UCSD-AML1 (cell line): ENCODE results near the gene FERMT3.
"Not testable (repeated sequence)": the region's sequence is repeated elsewhere in the genome, so short reads cannot be mapped to it uniquely, and the experiment has no call there.

ENCODE experiments used
- DNase-seq: peaks from one replicate; lab custom pipeline; 2025; ENCODE audit not compliant: unreplicated experiment; lab: John Stamatoyannopoulos, UW

FERMT3 gene

GRCh38 chr11:64233913-64234586 lies 27.5 kb downstream of the FERMT3 start, which contains the start of gene VEGFB:
Gene VEGFB, plus strand, starts transcription at chr11:64234584. Its CDS starts 250 bp downstream, at chr11:64234834.
- peak; percentile 30 for DNase-seq

DNA sequence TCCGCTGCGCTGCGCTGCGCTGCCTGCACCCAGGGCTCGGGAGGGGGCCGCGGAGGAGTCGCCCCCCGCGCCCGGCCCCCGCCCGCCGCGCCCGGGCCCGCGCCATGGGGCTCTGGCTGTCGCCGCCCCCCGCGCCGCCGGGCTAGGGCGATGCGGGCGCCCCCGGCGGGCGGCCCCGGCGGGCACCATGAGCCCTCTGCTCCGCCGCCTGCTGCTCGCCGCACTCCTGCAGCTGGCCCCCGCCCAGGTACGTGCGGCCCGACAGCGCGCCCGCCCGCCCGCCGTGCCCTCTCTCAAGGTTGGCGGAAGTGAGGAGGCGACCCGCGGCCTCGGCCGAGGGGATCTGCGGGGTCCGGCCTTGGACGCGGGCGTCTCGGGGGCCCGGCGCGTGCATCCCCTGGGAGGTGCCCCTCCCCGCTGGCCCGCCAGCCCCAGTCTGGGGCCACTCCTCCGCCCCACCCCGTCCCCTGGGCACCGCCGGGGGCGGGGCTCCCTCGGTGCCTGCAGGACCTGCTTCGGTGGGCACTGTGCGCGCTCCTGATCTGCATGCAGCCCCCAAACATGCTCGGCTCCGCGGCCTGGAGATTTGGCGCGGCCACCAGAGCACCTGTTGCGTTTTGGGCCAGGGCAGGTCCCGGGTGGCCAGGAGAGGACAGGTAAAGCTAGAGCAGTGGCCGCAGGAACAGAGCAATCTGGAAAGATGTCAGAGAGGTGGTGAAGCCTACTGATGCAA lies 28.3 kb downstream of the FERMT3 start:
- peak; percentile 60 for DNase-seq

GRCh38 chr11:64235437-64236161 lies 29.1 kb downstream of the FERMT3 start:
- no peak for DNase-seq

DNA sequence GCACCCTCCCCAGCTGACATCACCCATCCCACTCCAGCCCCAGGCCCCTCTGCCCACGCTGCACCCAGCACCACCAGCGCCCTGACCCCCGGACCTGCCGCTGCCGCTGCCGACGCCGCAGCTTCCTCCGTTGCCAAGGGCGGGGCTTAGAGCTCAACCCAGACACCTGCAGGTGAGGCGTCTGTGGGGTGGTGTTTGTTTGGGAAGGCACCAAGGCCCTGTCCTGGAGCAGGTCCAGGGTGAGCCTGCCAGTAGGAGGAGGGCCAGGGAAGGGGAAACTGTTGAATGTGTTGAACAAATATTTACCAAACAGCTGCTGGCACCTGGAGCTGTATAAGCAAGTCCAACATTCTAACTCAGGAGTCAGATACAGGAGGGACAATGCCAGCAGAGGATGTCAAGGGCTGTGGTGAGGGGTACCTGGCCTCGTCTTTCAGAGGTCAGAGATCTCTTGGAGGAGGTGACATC lies 31.0 kb downstream of the FERMT3 start:
- no peak for DNase-seq

DNA sequence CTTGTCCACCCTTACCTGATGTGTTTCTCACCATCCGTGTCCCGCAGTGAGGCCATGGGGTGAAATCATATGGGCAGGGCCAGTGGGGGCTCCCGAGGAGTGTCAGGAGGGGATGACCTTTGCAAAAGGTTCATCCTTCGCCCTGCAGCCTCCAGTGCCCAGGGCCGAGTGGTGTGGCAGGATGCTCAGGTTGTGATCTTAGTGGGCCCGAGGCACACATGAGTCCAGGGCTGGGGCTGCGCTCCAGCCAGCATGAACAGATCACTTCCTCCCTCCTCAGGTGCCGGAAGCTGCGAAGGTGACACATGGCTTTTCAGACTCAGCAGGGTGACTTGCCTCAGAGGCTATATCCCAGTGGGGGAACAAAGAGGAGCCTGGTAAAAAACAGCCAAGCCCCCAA lies 31.6 kb downstream of the FERMT3 start:
- no peak for DNase-seq

GRCh38 chr11:64238999-64239398 lies 32.5 kb downstream of the FERMT3 start:
- DNase-seq = no peak

GRCh38 chr11:64239662-64240434 lies 33.3 kb downstream of the FERMT3 start:
- DNase-seq = peak; percentile 43

- peak; percentile 98 for DNase-seq
Observed at GRCh38 chr11:64240435-64241240, 34.1 kb downstream of the FERMT3 start, which contains the start of gene FKBP2. Gene FKBP2, plus strand, starts transcription at chr11:64241095. Its CDS starts 1,293 bp downstream, at chr11:64242388.

- DNase-seq = peak; percentile 100
Observed at GRCh38 chr11:64241241-64241490, 34.6 kb downstream of the FERMT3 start.

- peak; percentile 59 for DNase-seq
Observed at GRCh38 chr11:64241491-64242374, 35.2 kb downstream of the FERMT3 start.

DNA sequence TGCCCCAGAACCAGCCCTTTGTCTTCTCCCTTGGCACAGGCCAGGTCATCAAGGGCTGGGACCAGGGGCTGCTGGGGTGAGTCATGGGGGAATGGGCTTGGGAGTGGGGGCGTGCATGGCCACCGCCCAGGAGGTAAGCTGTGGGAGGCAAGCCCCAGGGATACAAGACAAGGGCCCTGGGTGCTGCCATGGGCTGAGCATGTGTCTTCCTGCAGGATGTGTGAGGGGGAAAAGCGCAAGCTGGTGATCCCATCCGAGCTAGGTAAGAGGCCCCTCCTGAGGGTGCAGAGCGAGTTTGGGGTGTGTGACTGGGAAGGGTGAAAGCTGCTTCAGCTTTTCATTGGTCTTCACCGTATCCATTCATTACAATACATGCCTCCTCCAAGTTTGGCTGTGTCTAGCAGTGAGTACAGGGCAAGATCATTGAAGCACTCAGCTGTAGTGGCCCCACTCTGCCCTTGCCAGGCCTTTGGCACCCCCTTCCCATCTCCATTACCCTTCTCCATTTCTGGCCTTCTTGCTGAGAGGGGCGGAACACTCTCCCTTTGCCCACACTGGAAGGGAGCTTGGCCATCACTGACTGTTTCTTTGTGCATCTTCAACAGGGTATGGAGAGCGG lies 36.8 kb downstream of the FERMT3 start:
- no peak for DNase-seq

- DNase-seq = no peak
Observed at GRCh38 chr11:64244107-64244506, 37.6 kb downstream of the FERMT3 start.

DNA sequence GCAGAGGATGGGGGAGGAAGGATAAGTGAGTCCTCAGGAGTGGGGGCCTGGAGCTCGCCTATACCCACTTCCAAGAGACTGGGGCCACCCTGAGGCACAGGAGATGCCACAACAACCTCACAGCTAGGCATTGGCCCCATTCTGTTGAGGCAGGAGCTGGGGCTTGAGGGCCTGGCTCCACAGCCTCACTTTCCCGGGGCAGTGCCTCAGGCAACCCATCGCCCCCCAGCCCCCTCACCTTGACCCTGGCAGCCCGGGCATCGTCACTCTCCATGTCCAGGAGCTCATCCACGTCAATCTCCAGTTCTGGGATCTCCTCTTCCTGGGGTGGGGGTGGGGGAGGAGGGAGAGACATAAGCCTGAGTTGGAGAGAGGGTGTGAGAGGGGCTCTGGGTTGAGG lies 38.4 kb downstream of the FERMT3 start:
- DNase-seq = no peak

- no peak for DNase-seq
Observed at GRCh38 chr11:64245401-64245796, 38.9 kb downstream of the FERMT3 start.

DNA sequence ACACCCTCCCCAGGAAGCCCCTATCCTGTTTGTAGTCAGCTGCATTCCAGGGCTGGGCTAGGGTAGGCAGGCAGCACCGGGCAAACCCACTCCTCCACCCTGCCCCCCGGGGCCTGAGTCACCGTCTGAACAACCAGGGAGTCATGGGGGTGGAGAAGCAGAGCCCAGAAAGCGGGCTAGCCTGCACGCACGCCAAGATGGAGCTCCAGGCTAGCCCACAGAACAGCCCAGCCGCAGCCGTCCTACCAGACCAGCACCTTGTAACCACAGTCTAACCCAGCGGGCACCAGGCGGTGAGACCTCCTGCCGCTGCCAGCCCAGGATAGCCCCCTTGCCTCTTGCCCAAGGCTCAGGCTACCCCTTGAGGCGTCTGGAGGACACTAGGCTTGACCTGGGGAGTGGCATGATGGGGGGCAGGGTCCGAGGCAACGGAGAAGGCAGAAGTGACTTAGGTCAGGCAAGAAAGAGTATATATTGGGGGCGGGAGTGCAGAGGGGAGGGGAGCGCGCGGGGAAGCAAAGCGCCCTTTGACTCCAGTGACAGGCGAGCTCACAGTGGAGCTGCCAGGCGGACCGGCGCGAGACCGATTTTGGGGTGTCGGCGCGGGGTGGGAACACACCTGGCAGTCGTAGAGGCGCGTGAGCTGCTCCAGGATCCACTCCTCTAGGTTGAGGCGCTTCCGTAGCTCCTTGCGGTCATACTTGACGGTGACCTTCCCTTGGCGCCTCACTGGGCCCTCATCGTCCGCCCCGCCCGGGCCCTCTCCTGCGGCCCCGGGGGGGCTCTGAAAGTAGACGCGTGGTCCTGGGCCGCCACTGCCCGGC lies 39.5 kb downstream of the FERMT3 start:
- DNase-seq = peak; percentile 59

- DNase-seq = not testable (repeated sequence)
Observed at GRCh38 chr11:64246621-64246870, 40.0 kb downstream of the FERMT3 start.

GRCh38 chr11:64246871-64247728 lies 40.6 kb downstream of the FERMT3 start, which contains the start of gene PPP1R14B:
Gene PPP1R14B, minus strand, starts transcription at chr11:64246943. Its CDS starts 270 bp downstream, at chr11:64246673.
- DNase-seq = peak; percentile 88
